ENCODE results near the gene UPK3BL1. TPM values are rescaled to one million over a fixed set of nuclear protein-coding genes. Genes with fewer than 3 reads are reported as not detected.
A peak's percentile ranks its signal among the peaks of the same experiment; 100 is the strongest.
"Not testable (repeated sequence)": the region's sequence is repeated elsewhere in the genome, so short reads cannot be mapped to it uniquely, and the experiment has no call there.

The UPK3BL1 gene
- polyA plus RNA-seq, 1 of the 3 experiments (the other 2 are of a cell fraction): 16.5 TPM

- H3K36me3 ChIP-seq (replicated peaks in 1 of 2; ENCODE audit: control insufficient read depth in 1 of 2, insufficient read depth in 2 of 2, low read length in 1 of 2); H2AFZ ChIP-seq (ENCODE audit: low read depth); H4K20me1 ChIP-seq (ENCODE audit: insufficient read depth); POLR2A ChIA-PET; H3K9ac ChIP-seq; CTCF ChIA-PET; H3K79me2 ChIP-seq (ENCODE audit: insufficient read depth); H3K27me3 ChIP-seq (ENCODE audit: insufficient read depth); H3K4me1 ChIP-seq (ENCODE audit: control insufficient read depth in 1 of 2, insufficient read depth in 2 of 2, low read depth in 1 of 2, low read length in 1 of 2); H3K4me3 ChIP-seq (ENCODE audit: low read depth in 2 of 2, low read length in 1 of 2); DNase-seq; H3F3A ChIP-seq (replicated peaks; ENCODE audit: insufficient read depth); H3K4me2 ChIP-seq; H3K9me3 ChIP-seq; H3K9me2 ChIP-seq: not testable (repeated sequence)
- H3K27ac ChIP-seq (ENCODE audit: low read depth in 2 of 2, low read length in 1 of 2): peak overlapping the region in 1 of 2 experiments; percentile 70; a peak in 2 of 4 replicates
- WGBS (ENCODE audit: low lambda C conversion rate): 81% methylated on average over 3 of the region's 6 CpGs
These were observed 8.3 kb downstream of the UPK3BL1 start for GRCh38 chr7:102634299-102634698.

- WGBS (ENCODE audit: low lambda C conversion rate): 37% methylated on average over 7 of the region's 9 CpGs
- TF ChIP-seq EP300 (IDR thresholded peaks at IDR 0.05; ENCODE audit: borderline replicate concordance in 1 of 2, low read depth in 1 of 2, low read length in 1 of 2): peak in 1 of 2 experiments; percentile 50; a peak in 2 of 4 replicates
- TF ChIP-seq MXI1 (IDR thresholded peaks at IDR 0.05; ENCODE audit: low read depth, low read length): peak; percentile 28; the same call in 1 of the 2 replicates
- H3K9ac ChIP-seq; H3K4me2 ChIP-seq; H3F3A ChIP-seq (replicated peaks; ENCODE audit: insufficient read depth); H4K20me1 ChIP-seq (ENCODE audit: insufficient read depth); H3K4me1 ChIP-seq (ENCODE audit: control insufficient read depth in 1 of 2, insufficient read depth in 2 of 2, low read depth in 1 of 2, low read length in 1 of 2); POLR2A ChIA-PET; H3K4me3 ChIP-seq (ENCODE audit: low read depth in 2 of 2, low read length in 1 of 2); H3K9me2 ChIP-seq; H3K9me3 ChIP-seq; H3K79me2 ChIP-seq (ENCODE audit: insufficient read depth); H2AFZ ChIP-seq (ENCODE audit: low read depth); H3K27me3 ChIP-seq (ENCODE audit: insufficient read depth); CTCF ChIA-PET; H3K36me3 ChIP-seq (replicated peaks in 1 of 2; ENCODE audit: control insufficient read depth in 1 of 2, insufficient read depth in 2 of 2, low read length in 1 of 2); DNase-seq: not testable (repeated sequence)
- peak overlapping the region in 1 of 2 experiments; percentile 75; a peak in 2 of 4 replicates for H3K27ac ChIP-seq (ENCODE audit: low read depth in 2 of 2, low read length in 1 of 2)
These were observed 12.0 kb downstream of the UPK3BL1 start for GRCh38 chr7:102630622-102631021.

- H3K4me1 ChIP-seq (ENCODE audit: control insufficient read depth in 1 of 2, insufficient read depth in 2 of 2, low read depth in 1 of 2, low read length in 1 of 2); H3K27me3 ChIP-seq (ENCODE audit: insufficient read depth); H4K20me1 ChIP-seq (ENCODE audit: insufficient read depth); H3K4me2 ChIP-seq; H3K9ac ChIP-seq; H2AFZ ChIP-seq (ENCODE audit: low read depth); H3K36me3 ChIP-seq (replicated peaks in 1 of 2; ENCODE audit: control insufficient read depth in 1 of 2, insufficient read depth in 2 of 2, low read length in 1 of 2); DNase-seq; H3K9me3 ChIP-seq; H3K9me2 ChIP-seq; H3K4me3 ChIP-seq (ENCODE audit: low read depth in 2 of 2, low read length in 1 of 2); H3F3A ChIP-seq (replicated peaks; ENCODE audit: insufficient read depth); CTCF ChIA-PET; H3K27ac ChIP-seq (ENCODE audit: low read depth in 2 of 2, low read length in 1 of 2); H3K79me2 ChIP-seq (ENCODE audit: insufficient read depth); POLR2A ChIA-PET: not testable (repeated sequence)
- no CpG with 5 or more reads among the region's 8 CpGs for WGBS (ENCODE audit: low lambda C conversion rate)
These were observed 15.2 kb downstream of the UPK3BL1 start for GRCh38 chr7:102627271-102627904.

GRCh38 chr7:102618122-102618521 lies 24.5 kb downstream of the UPK3BL1 start:
- POLR2A ChIA-PET; H3K4me2 ChIP-seq; H2AFZ ChIP-seq (ENCODE audit: low read depth); CTCF ChIA-PET; H3K9me3 ChIP-seq; H3K9ac ChIP-seq; H3K27me3 ChIP-seq (ENCODE audit: insufficient read depth); H4K20me1 ChIP-seq (ENCODE audit: insufficient read depth); H3K79me2 ChIP-seq (ENCODE audit: insufficient read depth); H3K27ac ChIP-seq (ENCODE audit: low read depth in 2 of 2, low read length in 1 of 2); H3K9me2 ChIP-seq; DNase-seq; H3K36me3 ChIP-seq (replicated peaks in 1 of 2; ENCODE audit: control insufficient read depth in 1 of 2, insufficient read depth in 2 of 2, low read length in 1 of 2); H3K4me1 ChIP-seq (ENCODE audit: control insufficient read depth in 1 of 2, insufficient read depth in 2 of 2, low read depth in 1 of 2, low read length in 1 of 2); H3K4me3 ChIP-seq (ENCODE audit: low read depth in 2 of 2, low read length in 1 of 2); H3F3A ChIP-seq (replicated peaks; ENCODE audit: insufficient read depth): not testable (repeated sequence)
- WGBS (ENCODE audit: low lambda C conversion rate): 85% methylated on average over 4 of the region's 8 CpGs

- H3K4me1 ChIP-seq (ENCODE audit: control insufficient read depth in 1 of 2, insufficient read depth in 2 of 2, low read depth in 1 of 2, low read length in 1 of 2); DNase-seq; H3K27me3 ChIP-seq (ENCODE audit: insufficient read depth); H3K9me3 ChIP-seq; H3F3A ChIP-seq (replicated peaks; ENCODE audit: insufficient read depth); H2AFZ ChIP-seq (ENCODE audit: low read depth); H3K36me3 ChIP-seq (replicated peaks in 1 of 2; ENCODE audit: control insufficient read depth in 1 of 2, insufficient read depth in 2 of 2, low read length in 1 of 2); H4K20me1 ChIP-seq (ENCODE audit: insufficient read depth); CTCF ChIA-PET; H3K27ac ChIP-seq (ENCODE audit: low read depth in 2 of 2, low read length in 1 of 2); H3K79me2 ChIP-seq (ENCODE audit: insufficient read depth); H3K9me2 ChIP-seq; POLR2A ChIA-PET: not testable (repeated sequence)
- peak within 1 kb of the TSS in 1 of 2 experiments; percentile 46; a peak in 2 of 4 replicates for H3K4me3 ChIP-seq (ENCODE audit: low read depth in 2 of 2, low read length in 1 of 2)
- peak within 1 kb of the TSS; percentile 43; the same call in 1 of the 2 replicates for H3K9ac ChIP-seq
- 2% methylated on average over 14 of the region's 62 CpGs for WGBS (ENCODE audit: low lambda C conversion rate)
- H3K4me2 ChIP-seq: peak within 1 kb of the TSS; percentile 55; the same call in 1 of the 2 replicates
These were observed 26.0 kb downstream of the UPK3BL1 start, which contains the start of gene RASA4 for GRCh38 chr7:102616507-102617125. Gene RASA4, minus strand, starts transcription at chr7:102616756. Its CDS starts 67 bp downstream, at chr7:102616689.

- H3K79me2 ChIP-seq (ENCODE audit: insufficient read depth); H3K9me3 ChIP-seq; H2AFZ ChIP-seq (ENCODE audit: low read depth); CTCF ChIA-PET; DNase-seq; H3K27me3 ChIP-seq (ENCODE audit: insufficient read depth); H3K4me1 ChIP-seq (ENCODE audit: control insufficient read depth in 1 of 2, insufficient read depth in 2 of 2, low read depth in 1 of 2, low read length in 1 of 2); H3K9ac ChIP-seq; H3K4me2 ChIP-seq; H4K20me1 ChIP-seq (ENCODE audit: insufficient read depth); H3K27ac ChIP-seq (ENCODE audit: low read depth in 2 of 2, low read length in 1 of 2); H3K4me3 ChIP-seq (ENCODE audit: low read depth in 2 of 2, low read length in 1 of 2); H3K9me2 ChIP-seq; H3K36me3 ChIP-seq (replicated peaks in 1 of 2; ENCODE audit: control insufficient read depth in 1 of 2, insufficient read depth in 2 of 2, low read length in 1 of 2); POLR2A ChIA-PET; H3F3A ChIP-seq (replicated peaks; ENCODE audit: insufficient read depth): not testable (repeated sequence)
- WGBS (ENCODE audit: low lambda C conversion rate): no CpG with 5 or more reads among the region's 10 CpGs
These were observed 26.7 kb downstream of the UPK3BL1 start for GRCh38 chr7:102615930-102616329.

Data from SK-N-SH (cell line).